RPMI8226 (cell line): ENCODE measurements around the gene FGF18.

Experiments used
- DNase-seq: peaks from one replicate; pipeline ENCODE4 v3.0.0-alpha.2; 2015

The FGF18 gene

DNA sequence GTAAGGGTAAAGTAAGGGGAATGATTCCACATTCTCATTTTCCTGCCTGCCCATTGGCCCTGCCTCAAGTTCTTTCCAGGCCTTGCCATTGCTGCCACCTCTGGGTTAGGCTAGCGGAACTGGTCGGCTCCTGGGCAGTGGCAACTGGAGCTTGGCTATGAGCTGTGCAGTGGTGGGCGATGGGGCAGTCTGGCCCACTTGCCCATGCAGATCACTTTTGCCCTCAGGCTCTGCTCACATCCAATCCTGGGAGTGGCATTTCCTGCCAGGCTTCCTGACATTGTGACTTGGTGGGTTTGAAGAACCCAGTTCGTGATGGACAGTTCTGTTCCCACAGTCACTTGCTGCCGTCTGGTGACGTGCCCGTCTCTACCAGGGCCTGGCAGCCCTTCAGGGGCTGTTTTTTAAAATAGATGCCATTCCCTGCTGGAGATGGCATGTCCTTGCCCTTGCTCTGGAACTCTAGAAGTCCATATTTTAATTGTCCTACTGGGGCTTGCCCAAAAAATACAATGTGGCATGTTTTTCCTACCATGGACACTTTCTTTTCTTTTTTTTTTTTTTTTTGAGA lies 86.1 kb downstream of the FGF18 start:
- DNase-seq = no peak

DNA sequence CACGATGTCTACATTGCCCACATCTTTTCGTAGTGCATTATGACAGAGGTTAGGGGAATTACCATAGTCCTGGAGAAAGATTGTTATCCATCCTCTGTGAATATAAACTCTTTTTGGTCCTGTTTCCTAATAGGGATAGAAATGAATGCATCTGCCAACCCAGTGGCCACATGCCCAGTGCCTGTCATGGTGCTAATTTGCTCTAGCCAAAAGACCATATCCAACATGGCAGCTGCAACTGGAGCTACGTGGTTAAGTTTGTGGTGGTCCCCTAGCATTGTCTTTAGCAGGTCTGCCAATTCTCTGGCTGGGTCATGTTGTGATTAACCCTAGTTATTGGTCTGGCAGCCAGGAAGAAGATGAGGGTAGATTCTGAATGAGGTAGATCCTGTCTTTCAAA lies 87.5 kb downstream of the FGF18 start:
- DNase-seq = no peak
